Endothelial cell of umbilical vein (primary cell): ENCODE results near the gene DAND5. TPM values are rescaled to one million over a fixed set of nuclear protein-coding genes. Genes with fewer than 3 reads are reported as not detected.

Experiments used
- BruUV-seq: library from RNA; stranded (reverse); fragments of 400-500 nt; replicated peaks from 2 replicates; lab custom pipeline; 2021; lab: Mats Ljungman, UMichigan
- CTCF ChIA-PET: fragments of 300-600, 350-600 bp; sonication (Branson Sonifier 250); formaldehyde crosslinking; loops from one replicate; lab custom pipeline; 2021; ENCODE audit warnings: antibody characterized with exemption, inconsistent platforms; lab: Charles Lee
- POLR2A ChIA-PET: fragments of 300-600, 350-600 bp; sonication (Branson Sonifier 250); formaldehyde crosslinking; loops from one replicate; lab custom pipeline; 2021; ENCODE audit warnings: antibody characterized with exemption, inconsistent platforms; lab: Charles Lee
- DNase-seq: peaks from one replicate; pipeline ENCODE4 v3.0.0-alpha.2; 2011; ENCODE audit warnings: low read depth, low spot score
- FAIRE-seq: peaks from 2 replicates; lab custom pipeline; 2011; peaks lifted over from hg19 to GRCh38; lab: Jason Lieb, UNC
- H2AFZ ChIP-seq: 2 replicates; pipeline ENCODE4 v1.6.0; 2012; ENCODE audit warnings: low read depth, low read length, control low read depth, inconsistent platforms
- H3K27ac ChIP-seq: 2 replicates; pipeline ENCODE4 v1.5.1; 2011; ENCODE audit warnings: low read depth, mild to moderate bottlenecking, control low read depth, low read length, moderate library complexity; ENCODE audit not compliant: insufficient read depth
- H3K27me3 ChIP-seq, 2 experiments: 2 replicates each; pipeline versions ENCODE4 v1.6.0 to v1.6.1; 2011; ENCODE audit warnings: low read length in 2 of 2, mixed read lengths in 1 of 2; ENCODE audit not compliant: control insufficient read depth in 2 of 2, insufficient read depth in 2 of 2
- H3K36me3 ChIP-seq, 2 experiments: 2 replicates in 1 of 2; 3 replicates in 1 of 2; pipeline ENCODE4 v1.5.1; 2011; ENCODE audit warnings: low read length in 2 of 2, mild to moderate bottlenecking in 1 of 2, moderate library complexity in 1 of 2; ENCODE audit not compliant: control insufficient read depth in 2 of 2, insufficient read depth in 2 of 2; ENCODE audit errors: extremely low read depth in 1 of 2
- H3K4me1 ChIP-seq: 3 replicates; pipeline ENCODE4 v1.5.1; 2011; ENCODE audit warnings: mild to moderate bottlenecking, low read length; ENCODE audit not compliant: control insufficient read depth, insufficient read depth; ENCODE audit errors: extremely low read depth
- H3K4me2 ChIP-seq: 2 replicates; pipeline ENCODE4 v1.6.1; 2011; ENCODE audit warnings: low read length, control low read depth, mixed read lengths; ENCODE audit not compliant: insufficient read depth
- H3K4me3 ChIP-seq, 3 experiments: fragments of 200-600 bp in 1 of 3; sonication (generic), shearing (Covaris generic) in 1 of 3; replicated peaks in 1 of 3; 2 replicates each; pipeline ENCODE4 v1.5.1; 2011 to 2016; ENCODE audit warnings: control low read depth in 3 of 3, low read length in 3 of 3, mild to moderate bottlenecking in 2 of 3, inconsistent platforms in 1 of 3, low read depth in 1 of 3, moderate library complexity in 1 of 3; ENCODE audit not compliant: insufficient read depth in 1 of 3
- H3K79me2 ChIP-seq: 2 replicates; pipeline ENCODE4 v1.6.0; 2012; ENCODE audit warnings: low read length, inconsistent platforms; ENCODE audit not compliant: control insufficient read depth, insufficient read depth
- H3K9ac ChIP-seq: replicated peaks from 2 replicates; pipeline ENCODE3; 2011; ENCODE audit warnings: low read length, control low read depth; ENCODE audit not compliant: insufficient read depth; ENCODE audit errors: extremely low read depth
- H3K9me1 ChIP-seq: replicated peaks from 3 replicates; pipeline ENCODE4 v1.6.0; 2011; ENCODE audit warnings: mild to moderate bottlenecking, low read length; ENCODE audit not compliant: control insufficient read depth, insufficient read depth; ENCODE audit errors: extremely low read depth
- H3K9me3 ChIP-seq: replicated peaks from 2 replicates; pipeline ENCODE4 v1.5.1; 2012; ENCODE audit warnings: low read length, inconsistent platforms; ENCODE audit not compliant: control insufficient read depth, insufficient read depth
- H4K20me1 ChIP-seq: replicated peaks from 2 replicates; pipeline ENCODE3; 2011; ENCODE audit warnings: mild to moderate bottlenecking, low read length; ENCODE audit not compliant: control insufficient read depth, insufficient read depth; ENCODE audit errors: extremely low read depth
- EZH2 ChIP-seq: IDR thresholded peaks from 2 replicates; pipeline ENCODE4 v1.6.1; 2012; ENCODE audit warnings: borderline replicate concordance, low read depth, mild to moderate bottlenecking, moderate library complexity, low read length, inconsistent platforms; ENCODE audit not compliant: severe bottlenecking
- JUN ChIP-seq: IDR thresholded peaks from 2 replicates; pipeline ENCODE4 v1.6.1; 2011; ENCODE audit warnings: borderline replicate concordance, low read depth; ENCODE audit not compliant: insufficient read length, insufficient read depth
- MYC ChIP-seq: IDR thresholded peaks from one replicate; pipeline ENCODE4 v1.6.1; 2011; ENCODE audit warnings: mild to moderate bottlenecking, low read depth, low read length
- POLR2AphosphoS5 ChIP-seq: IDR thresholded peaks from 2 replicates; pipeline ENCODE4 v1.6.1; 2012; ENCODE audit warnings: low read depth, mild to moderate bottlenecking, control low read depth, low read length, moderate library complexity; ENCODE audit not compliant: insufficient read depth
- dilution Hi-C: fragments of 300-500 bp; cut with MboI; formaldehyde crosslinking; loops from one replicate; pipeline ENCODE4 v1.15.0; 2019; ENCODE audit warnings: low sequenced_read_pairs; ENCODE audit not compliant: extremely low pct_ligation_motif_present
- intact Hi-C: fragments of 100-400 bp; cut with micrococcal nuclease; formaldehyde crosslinking; loops from one replicate; pipeline ENCODE4 v1.10.0; 2022
- polyA plus RNA-seq, 4 experiments: library from polyadenylated mRNA; depleted of rRNA in 3 of 4; stranded (reverse) in 3 of 4; unstranded in 1 of 4; fragments of >200 nt; gene quantifications; 2 replicates each; pipeline versions ENCODE4 v1.2.1 to v1.2.3, GENCODE V29; 2011 to 2012; ENCODE audit warnings: missing spikeins in 1 of 4
- total RNA-seq: library from RNA; stranded (reverse); gene quantifications from 2 replicates; pipeline ENCODE4 v1.2.3, GENCODE V29; 2021
- TF ChIP-seq, protein P1 (sequence below), 2 donors: IDR thresholded peaks; 1 replicate in 1 of 2; 2 replicates in 1 of 2; pipeline ENCODE4 v1.5.1; 2011; ENCODE audit warnings: low read length in 2 of 2, mild to moderate bottlenecking in 2 of 2, moderate library complexity in 2 of 2, control low read depth in 1 of 2, inconsistent platforms in 1 of 2, low read depth in 1 of 2; ENCODE audit not compliant: insufficient read depth in 1 of 2; ENCODE audit errors: extremely low read depth in 1 of 2

Gene DAND5
- total and polyA plus RNA-seq, 2 donors (not counting 3 experiments of a cell fraction or from before 2014, with no cell fraction given): 0.06 to 0.20 TPM

DNA sequence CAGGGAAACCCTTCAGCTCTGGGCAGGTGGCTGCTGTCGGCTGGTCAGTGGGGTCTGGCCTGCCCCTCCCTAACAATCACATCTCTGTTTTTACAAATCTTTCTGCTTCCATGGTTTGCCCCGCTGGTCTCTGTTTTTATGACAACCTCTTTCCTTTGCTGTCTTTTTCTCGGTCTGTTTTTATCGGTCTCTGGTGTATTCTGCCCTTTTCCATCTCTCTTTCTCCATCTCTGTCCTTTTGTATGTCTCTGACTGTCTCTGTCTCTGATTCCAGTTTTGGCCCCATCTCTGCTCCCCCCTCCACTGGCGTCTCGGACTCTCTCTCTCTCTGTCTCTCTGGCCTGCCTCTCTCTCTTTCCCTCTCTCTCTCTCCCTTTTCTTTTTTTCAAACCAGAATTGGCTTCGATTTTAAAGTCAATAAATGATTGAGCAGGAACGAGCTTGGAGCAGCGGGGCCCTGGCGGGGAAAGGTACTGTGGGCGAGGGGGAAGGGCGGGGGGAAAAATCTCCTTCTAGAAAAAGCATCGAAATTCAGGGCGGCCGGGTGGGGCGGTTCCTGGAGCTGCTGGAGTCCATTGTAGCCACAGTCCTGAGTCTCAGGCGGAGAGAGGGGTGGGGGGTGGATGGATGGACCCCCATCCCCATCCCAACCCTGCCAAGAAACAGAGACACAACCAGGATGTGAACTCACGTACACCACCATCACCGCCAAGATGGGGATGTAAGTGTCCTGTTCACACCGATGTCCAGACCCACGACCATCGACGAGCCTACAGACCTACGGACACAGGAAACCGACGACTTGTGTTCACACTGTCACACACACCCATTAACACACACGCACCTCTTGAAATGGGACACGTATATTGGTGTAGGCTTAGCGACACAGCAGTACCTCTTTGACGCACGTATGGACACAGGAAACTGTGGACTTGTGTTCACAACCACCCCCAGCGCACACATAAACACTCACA is 28.9 kb downstream of the DAND5 start:
- Histone ChIP-seq H3K4me1 (peaks cover 5% of the 10 kb centered on the region), H3K4me2 (no peak overlapping the region), H2AFZ (no peak overlapping the region), H3K9ac (no peak overlapping the region), H3K4me3 (no peak overlapping the region), H3K27ac (no peak overlapping the region), H3K9me3 (no peaks in the 10 kb centered on the region), H4K20me1 (no peaks in the 10 kb centered on the region), H3K79me2 (no peaks in the 10 kb centered on the region), H3K27me3 (no peaks in the 10 kb centered on the region), H3K36me3 (peaks cover 0 to 3% of the 10 kb centered on the region in 2 experiments), H3K9me1 (no peaks in the 10 kb centered on the region)
- POLR2A ChIA-PET: no interaction called here
- intact Hi-C loops (loop anchor here (2.0 kb wide), 1 partner anchor 15 kb away; no protein-coding TSS in a partner anchor), dilution Hi-C loops (no loop called here)
- DNase-seq (no peak), FAIRE-seq (no peak)
- no TSS peak for BruUV-seq
- TF ChIP-seq JUN: no peak
- TF ChIP-seq, protein P1, sequence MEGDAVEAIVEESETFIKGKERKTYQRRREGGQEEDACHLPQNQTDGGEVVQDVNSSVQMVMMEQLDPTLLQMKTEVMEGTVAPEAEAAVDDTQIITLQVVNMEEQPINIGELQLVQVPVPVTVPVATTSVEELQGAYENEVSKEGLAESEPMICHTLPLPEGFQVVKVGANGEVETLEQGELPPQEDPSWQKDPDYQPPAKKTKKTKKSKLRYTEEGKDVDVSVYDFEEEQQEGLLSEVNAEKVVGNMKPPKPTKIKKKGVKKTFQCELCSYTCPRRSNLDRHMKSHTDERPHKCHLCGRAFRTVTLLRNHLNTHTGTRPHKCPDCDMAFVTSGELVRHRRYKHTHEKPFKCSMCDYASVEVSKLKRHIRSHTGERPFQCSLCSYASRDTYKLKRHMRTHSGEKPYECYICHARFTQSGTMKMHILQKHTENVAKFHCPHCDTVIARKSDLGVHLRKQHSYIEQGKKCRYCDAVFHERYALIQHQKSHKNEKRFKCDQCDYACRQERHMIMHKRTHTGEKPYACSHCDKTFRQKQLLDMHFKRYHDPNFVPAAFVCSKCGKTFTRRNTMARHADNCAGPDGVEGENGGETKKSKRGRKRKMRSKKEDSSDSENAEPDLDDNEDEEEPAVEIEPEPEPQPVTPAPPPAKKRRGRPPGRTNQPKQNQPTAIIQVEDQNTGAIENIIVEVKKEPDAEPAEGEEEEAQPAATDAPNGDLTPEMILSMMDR (IDR thresholded peaks at IDR 0.05; ENCODE audit: extremely low read depth in 1 of 2, insufficient read depth in 1 of 2, low read depth in 1 of 2, low read length in 2 of 2): no peak
- TF ChIP-seq MYC: no peak
- no peak for TF ChIP-seq POLR2AphosphoS5
- TF ChIP-seq EZH2: no peak
- CTCF ChIA-PET: no interaction called here
